ENCODE data around the gene RELCH.

Gene RELCH

DNA sequence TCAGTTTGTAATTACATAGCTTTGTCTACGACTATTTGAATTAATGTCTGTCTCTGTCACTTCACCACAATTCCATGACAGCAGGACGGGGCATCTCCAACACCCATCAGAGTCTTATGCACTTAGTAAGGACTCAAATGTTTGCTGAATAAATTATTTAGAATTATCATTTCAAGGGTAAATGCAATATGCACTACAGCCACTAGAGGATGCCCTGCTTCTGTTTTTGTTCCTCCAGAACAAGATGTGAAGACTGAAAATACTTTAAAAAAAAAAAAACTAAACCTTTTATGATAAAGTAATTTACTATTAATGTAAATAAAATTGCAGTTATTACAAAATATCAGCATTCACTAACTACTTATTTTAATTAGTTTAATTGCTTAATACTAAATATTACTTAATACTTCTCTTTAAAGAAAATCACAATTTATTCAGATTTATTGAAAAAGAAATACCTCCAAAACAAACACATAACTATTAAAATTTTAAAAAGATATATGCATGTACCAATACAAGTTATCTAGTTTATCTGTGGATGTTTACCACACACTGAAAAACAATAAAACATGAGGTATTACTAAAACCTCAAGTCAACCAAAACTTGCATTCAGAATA is 3.4 kb upstream of the RELCH start:
- DNase-seq = peak; percentile 11
- Histone ChIP-seq H3K36me3 (no peaks in the 10 kb centered on the region), H3K27me3 (no peaks in the 10 kb centered on the region), H3K4me1 (no peaks in the 10 kb centered on the region), H3K4me3 (ENCODE audit: low read depth, low read length) (no peak overlapping the region), H3K9me3 (no peaks in the 10 kb centered on the region)
- peak; percentile 81 for TF ChIP-seq CTCF (IDR thresholded peaks at IDR 0.05; ENCODE audit: low read depth, low read length)

DNA sequence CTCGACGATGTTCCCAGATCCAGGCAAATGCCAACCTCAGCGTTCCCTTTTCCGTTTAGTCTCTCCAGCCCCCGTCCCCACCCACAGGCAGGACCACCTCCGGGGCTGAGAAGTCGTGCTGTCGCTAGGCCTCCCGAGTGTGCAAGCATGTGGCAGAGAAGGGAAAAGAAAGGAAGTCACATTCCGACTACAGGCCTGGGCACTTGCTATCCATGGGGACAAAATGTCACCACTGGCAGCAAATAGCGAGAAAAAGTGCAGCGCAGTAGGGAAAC is 619 bp upstream of the RELCH start:
- no peak for TF ChIP-seq CTCF (IDR thresholded peaks at IDR 0.05; ENCODE audit: low read depth, low read length)
- Histone ChIP-seq H3K9me3 (no peaks in the 10 kb centered on the region), H3K4me1 (no peaks in the 10 kb centered on the region), H3K4me3 (ENCODE audit: low read depth, low read length) (peak overlapping the region; percentile 78), H3K27me3 (no peaks in the 10 kb centered on the region), H3K36me3 (no peaks in the 10 kb centered on the region)
- peak; percentile 6 for DNase-seq

GRCh38 chr18:62187543-62188510 is 772 bp downstream of the RELCH start:
- peak overlapping the region; percentile 78 for H3K4me3 ChIP-seq (ENCODE audit: low read depth, low read length)
- H3K4me1 ChIP-seq = no peaks in the 10 kb centered on the region
- DNase-seq = peak; percentile 9
- peak; percentile 6; the same call in 1 of the 2 replicates for TF ChIP-seq CTCF (IDR thresholded peaks at IDR 0.05; ENCODE audit: low read depth, low read length)
- no peaks in the 10 kb centered on the region for H3K9me3 ChIP-seq
- no peaks in the 10 kb centered on the region for H3K27me3 ChIP-seq
- no peaks in the 10 kb centered on the region for H3K36me3 ChIP-seq

DNA sequence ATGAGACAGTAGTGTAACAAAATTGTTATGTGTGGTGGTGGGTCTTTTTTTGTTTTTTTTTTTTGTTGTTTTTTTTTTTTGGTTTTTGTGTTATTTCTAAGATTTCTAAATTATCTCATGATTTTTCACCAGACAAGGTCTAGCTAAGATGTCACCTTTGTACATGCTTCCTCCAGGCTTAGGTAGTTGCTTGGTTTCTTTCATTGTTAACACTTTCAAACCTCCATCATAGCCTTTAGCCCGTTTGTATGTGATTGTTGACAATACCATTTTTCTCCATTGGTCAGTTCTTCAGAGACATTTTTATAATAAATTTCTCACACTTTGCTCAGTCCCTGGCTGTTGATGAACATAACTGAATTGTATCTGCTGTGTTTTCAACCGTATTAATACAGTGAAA is 2.2 kb downstream of the RELCH start:
- no peaks in the 10 kb centered on the region for H3K4me1 ChIP-seq
- H3K36me3 ChIP-seq = no peaks in the 10 kb centered on the region
- no peaks in the 10 kb centered on the region for H3K9me3 ChIP-seq
- no peak for DNase-seq
- H3K27me3 ChIP-seq = no peaks in the 10 kb centered on the region
- no peak for TF ChIP-seq CTCF (IDR thresholded peaks at IDR 0.05; ENCODE audit: low read depth, low read length)
- peak overlapping the region; percentile 78 for H3K4me3 ChIP-seq (ENCODE audit: low read depth, low read length)

- no peak for DNase-seq
- Histone ChIP-seq H3K9me3 (no peaks in the 10 kb centered on the region), H3K4me1 (no peaks in the 10 kb centered on the region), H3K36me3 (no peaks in the 10 kb centered on the region), H3K4me3 (ENCODE audit: low read depth, low read length) (no peak overlapping the region), H3K27me3 (no peaks in the 10 kb centered on the region)
- TF ChIP-seq CTCF (IDR thresholded peaks at IDR 0.05; ENCODE audit: low read depth, low read length) = no peak
Measured at GRCh38 chr18:62196079-62196478, 9.0 kb downstream of the RELCH start.

DNA sequence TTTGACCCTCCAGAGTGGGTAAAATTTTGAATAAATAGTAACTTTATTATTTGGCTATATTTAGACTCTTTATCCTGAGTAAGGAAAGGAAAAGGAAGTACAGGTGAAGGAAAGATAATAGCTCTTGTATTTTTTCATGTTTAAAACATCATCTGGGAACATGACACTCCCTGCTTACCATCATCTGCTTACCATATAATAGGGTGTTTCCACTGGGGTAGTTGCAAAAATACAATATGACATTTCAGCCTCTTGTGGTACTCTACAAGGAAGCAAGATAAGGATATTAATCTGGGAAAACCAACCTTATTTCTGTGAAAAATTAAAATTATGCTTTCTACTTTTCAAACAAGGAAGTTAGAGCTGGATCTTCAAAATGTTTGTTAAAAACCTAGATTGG is 9.9 kb downstream of the RELCH start:
- H3K4me1 ChIP-seq = no peaks in the 10 kb centered on the region
- no peak overlapping the region for H3K4me3 ChIP-seq (ENCODE audit: low read depth, low read length)
- no peak for DNase-seq
- no peaks in the 10 kb centered on the region for H3K36me3 ChIP-seq
- no peaks in the 10 kb centered on the region for H3K9me3 ChIP-seq
- no peaks in the 10 kb centered on the region for H3K27me3 ChIP-seq
- TF ChIP-seq CTCF (IDR thresholded peaks at IDR 0.05; ENCODE audit: low read depth, low read length) = no peak

Data from BE2C (cell line).